B cell (primary cell): Measurements from ENCODE around the gene MAP1B.

Source experiments
- CTCF ChIP-seq: fragments of 200-600 bp; IDR thresholded peaks from one replicate; pipeline ENCODE4 v1.8.0; 2022; ENCODE audit warnings: antibody characterized with exemption, mild to moderate bottlenecking
- EZH2 ChIP-seq: IDR thresholded peaks from 2 replicates; pipeline ENCODE4 v1.6.1; 2012; ENCODE audit warnings: borderline replicate concordance, low read depth, mild to moderate bottlenecking, moderate library complexity, low read length; ENCODE audit not compliant: insufficient read depth, poor library complexity, severe bottlenecking

DNA sequence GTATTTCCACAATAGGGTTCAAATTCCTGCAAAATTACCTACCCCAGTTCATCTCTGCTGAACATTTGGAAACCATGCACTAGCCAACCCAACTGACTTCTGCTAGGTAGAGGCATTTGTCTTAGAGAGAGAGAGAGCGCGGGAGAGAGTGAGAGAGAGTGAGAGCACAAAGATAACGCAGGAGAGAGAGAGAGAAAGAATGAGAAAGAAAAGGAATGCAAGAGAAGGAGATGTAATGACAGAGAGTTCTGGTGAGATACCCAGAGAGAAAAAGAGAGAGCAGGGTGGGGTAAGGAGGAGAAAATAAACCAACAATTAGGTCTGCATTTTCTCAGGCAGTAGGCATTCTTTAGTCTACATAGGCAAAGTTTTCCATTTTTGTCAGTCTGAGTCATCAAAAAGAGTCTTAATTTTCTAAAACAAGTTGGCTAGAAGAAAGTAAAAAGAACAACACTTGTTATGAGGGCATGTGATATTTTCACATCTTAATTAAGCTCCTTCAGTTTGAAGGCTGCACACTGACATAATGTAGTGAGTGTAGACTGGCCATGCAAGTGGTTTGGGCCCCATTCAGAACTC, 98.2 kb downstream of the MAP1B start:
- peak; percentile 8 for TF ChIP-seq CTCF
- TF ChIP-seq EZH2: no peak
